ENCODE results near the gene TTC23.

- TF ChIP-seq, protein P1, sequence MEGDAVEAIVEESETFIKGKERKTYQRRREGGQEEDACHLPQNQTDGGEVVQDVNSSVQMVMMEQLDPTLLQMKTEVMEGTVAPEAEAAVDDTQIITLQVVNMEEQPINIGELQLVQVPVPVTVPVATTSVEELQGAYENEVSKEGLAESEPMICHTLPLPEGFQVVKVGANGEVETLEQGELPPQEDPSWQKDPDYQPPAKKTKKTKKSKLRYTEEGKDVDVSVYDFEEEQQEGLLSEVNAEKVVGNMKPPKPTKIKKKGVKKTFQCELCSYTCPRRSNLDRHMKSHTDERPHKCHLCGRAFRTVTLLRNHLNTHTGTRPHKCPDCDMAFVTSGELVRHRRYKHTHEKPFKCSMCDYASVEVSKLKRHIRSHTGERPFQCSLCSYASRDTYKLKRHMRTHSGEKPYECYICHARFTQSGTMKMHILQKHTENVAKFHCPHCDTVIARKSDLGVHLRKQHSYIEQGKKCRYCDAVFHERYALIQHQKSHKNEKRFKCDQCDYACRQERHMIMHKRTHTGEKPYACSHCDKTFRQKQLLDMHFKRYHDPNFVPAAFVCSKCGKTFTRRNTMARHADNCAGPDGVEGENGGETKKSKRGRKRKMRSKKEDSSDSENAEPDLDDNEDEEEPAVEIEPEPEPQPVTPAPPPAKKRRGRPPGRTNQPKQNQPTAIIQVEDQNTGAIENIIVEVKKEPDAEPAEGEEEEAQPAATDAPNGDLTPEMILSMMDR (IDR thresholded peaks at IDR 0.05), result no peak
- TF ChIP-seq POLR2A (IDR thresholded peaks at IDR 0.05; ENCODE audit: low read depth), result no peak
Observed at GRCh38 chr15:99249270-99249841, at the start of gene TTC23.
